ENCODE results near the gene PDCD4. TPM values are rescaled to one million over a fixed set of nuclear protein-coding genes. Genes with fewer than 3 reads are reported as not detected.

Gene PDCD4
- total and polyA plus RNA-seq, 10 of the 15 experiments (the other 5 are each of a cell fraction or from before 2014, with no cell fraction given) = 101 to 372 (median 171) TPM

DNA sequence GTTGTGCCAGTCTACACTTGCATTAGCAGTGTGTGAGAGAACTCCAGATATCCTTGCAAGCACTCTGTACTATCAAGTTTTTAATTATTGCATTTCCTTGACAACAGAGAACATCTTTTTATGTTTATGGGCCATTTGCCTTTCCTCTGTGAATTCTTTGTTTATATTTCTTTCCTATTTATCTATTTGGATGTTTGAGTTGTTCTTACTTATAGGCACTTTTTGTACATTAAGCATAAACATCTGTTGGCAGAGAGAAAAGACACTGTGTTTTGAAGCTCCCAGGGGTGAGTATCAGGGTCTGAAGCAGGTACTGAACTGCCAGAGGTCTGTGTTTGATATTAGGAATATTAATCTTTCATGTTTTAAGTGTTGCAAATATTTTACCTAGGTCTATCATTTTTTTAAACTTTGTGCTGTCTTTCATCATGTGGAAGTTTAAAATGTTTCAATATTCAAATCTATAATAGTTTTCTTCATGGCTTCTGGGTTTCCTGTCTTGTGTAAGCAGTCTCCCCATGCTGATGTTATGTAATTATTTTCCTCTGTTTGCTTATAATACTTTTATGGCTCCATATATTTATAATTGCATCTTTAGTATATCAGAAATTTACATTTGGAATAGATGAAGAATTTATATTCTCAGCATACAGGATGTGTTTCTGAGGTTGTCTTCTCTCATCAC, 17.7 kb upstream of the PDCD4 start (continued):
- TF ChIP-seq KAT2A (conservative IDR thresholded peaks at IDR 0.05; ENCODE audit: control insufficient read depth, low read depth, low read length) = no peak
- no peak for TF ChIP-seq HCFC1 (IDR thresholded peaks at IDR 0.05; ENCODE audit: low read length)
- no peak for TF ChIP-seq KLF5 (IDR thresholded peaks at IDR 0.05; ENCODE audit: partially characterized antibody)
- no peak for TF ChIP-seq LARP7 (IDR thresholded peaks at IDR 0.05)

- WGBS (ENCODE audit: insufficient coverage, insufficient replicate concordance, low lambda C conversion rate, missing lambda C conversion rate) = 71% methylated on average over 12 of the region's 12 CpGs
- intact Hi-C loops (cut with micrococcal nuclease; ENCODE audit: unreplicated experiment) (no loop called here), in situ Hi-C loops (cut with MboI) (no loop called here)
- Histone ChIP-seq H3K27ac (ENCODE audit: control insufficient read depth, insufficient read depth) (peak overlapping the region; percentile 98), H3K27me3 (replicated peaks in 1 of 2; ENCODE audit: control insufficient read depth in 2 of 2, insufficient read depth in 2 of 2, low read length in 1 of 2) (no peaks in the 10 kb centered on the region), H4K20me1 (ENCODE audit: control insufficient read depth, insufficient read depth) (no peaks in the 10 kb centered on the region), H3K79me2 (ENCODE audit: control insufficient read depth, insufficient read depth, low read length) (no peaks in the 10 kb centered on the region; the same call in 1 of the 2 replicates), H3K9ac (ENCODE audit: control insufficient read depth, insufficient read depth, low read length) (peak overlapping the region; percentile 18; the same call in 1 of the 2 replicates), H3K9me3 (replicated peaks; ENCODE audit: control insufficient read depth, insufficient read depth, low read length) (peaks cover 2% of the 10 kb centered on the region; the same call in 1 of the 3 replicates), H2AFZ (ENCODE audit: control insufficient read depth, low read depth, low read length) (peak overlapping the region; percentile 45), H3K4me1 (ENCODE audit: control insufficient read depth, insufficient read depth, low read length) (peaks cover 67% of the 10 kb centered on the region), H3K36me3 (ENCODE audit: control insufficient read depth in 2 of 2, insufficient read depth in 2 of 2, low read length in 1 of 2) (no peaks in the 10 kb centered on the region), H3K4me3 (no peak overlapping the region), H3K4me2 (ENCODE audit: control insufficient read depth, insufficient read depth) (peak overlapping the region; percentile 56)
- ATAC-seq (peak; percentile 39), FAIRE-seq (peak; percentile 69), DNase-seq (ENCODE audit: low read depth, low spot score) (peak; percentile 78)
- POLR2A ChIA-PET = interaction anchor here (0.6 to 6.7 kb wide), 13 partner anchors 10 to 82 kb away, joined by 3 to 145 read pairs (median 5); partner anchors contain the start of genes BBIP1, PDCD4 and SHOC2
- RAD21 ChIA-PET (ENCODE audit: unreplicated experiment) = interaction anchor here (0.7 to 5.2 kb wide), 20 partner anchors 8 to 244 kb away, joined by 3 to 135 read pairs (median 5); partner anchors contain the start of genes BBIP1, PDCD4 and SHOC2
- SMC1A ChIA-PET (ENCODE audit: uncharacterized antibody, unreplicated experiment) = interaction anchor here (0.6 to 6.8 kb wide), 21 partner anchors 9 to 92 kb away, joined by 3 to 188 read pairs (median 7); partner anchors contain the start of gene PDCD4
- BruUV-seq (replicated peaks) = no TSS peak
- CTCF ChIA-PET = interaction anchor here (0.8 to 5.4 kb wide), 10 partner anchors 9 to 247 kb away, joined by 3 to 68 read pairs (median 3); no protein-coding TSS in a partner anchor
- TF ChIP-seq CBX5 (IDR thresholded peaks at IDR 0.05; ENCODE audit: low read depth) = peak; percentile 34; the same call in 1 of the 2 replicates
- TF ChIP-seq IKZF1 (conservative IDR thresholded peaks at IDR 0.05) = peak; percentile 57; the same call in 1 of the 2 replicates
- no peak for TF ChIP-seq HDAC2 (IDR thresholded peaks at IDR 0.05)
- TF ChIP-seq HDGF (IDR thresholded peaks at IDR 0.05) = peak; percentile 48; the same call in 1 of the 2 replicates
- no peak for TF ChIP-seq SPI1 (IDR thresholded peaks at IDR 0.05; ENCODE audit: borderline replicate concordance, insufficient read depth, low read depth, low read length)
- TF ChIP-seq ELK1 (IDR thresholded peaks at IDR 0.05; ENCODE audit: low read depth, low read length) = no peak
- TF ChIP-seq ZNF207 (IDR thresholded peaks at IDR 0.05; ENCODE audit: borderline replicate concordance) = 0 out of 2 replicates have a peak, but pooled peaks have one; percentile 12
- TF ChIP-seq ATF2 (IDR thresholded peaks at IDR 0.05; ENCODE audit: low read length) = no peak
- TF ChIP-seq RFX5 (IDR thresholded peaks at IDR 0.05; ENCODE audit: low read depth, low read length) = no peak
- no peak for TF ChIP-seq RCOR1 (conservative IDR thresholded peaks at IDR 0.05; ENCODE audit: low read depth, low read length)
- no peak for TF ChIP-seq SUPT20H (IDR thresholded peaks at IDR 0.05; ENCODE audit: borderline replicate concordance, control insufficient read depth, low read depth, low read length)
- TF ChIP-seq, protein P1, sequence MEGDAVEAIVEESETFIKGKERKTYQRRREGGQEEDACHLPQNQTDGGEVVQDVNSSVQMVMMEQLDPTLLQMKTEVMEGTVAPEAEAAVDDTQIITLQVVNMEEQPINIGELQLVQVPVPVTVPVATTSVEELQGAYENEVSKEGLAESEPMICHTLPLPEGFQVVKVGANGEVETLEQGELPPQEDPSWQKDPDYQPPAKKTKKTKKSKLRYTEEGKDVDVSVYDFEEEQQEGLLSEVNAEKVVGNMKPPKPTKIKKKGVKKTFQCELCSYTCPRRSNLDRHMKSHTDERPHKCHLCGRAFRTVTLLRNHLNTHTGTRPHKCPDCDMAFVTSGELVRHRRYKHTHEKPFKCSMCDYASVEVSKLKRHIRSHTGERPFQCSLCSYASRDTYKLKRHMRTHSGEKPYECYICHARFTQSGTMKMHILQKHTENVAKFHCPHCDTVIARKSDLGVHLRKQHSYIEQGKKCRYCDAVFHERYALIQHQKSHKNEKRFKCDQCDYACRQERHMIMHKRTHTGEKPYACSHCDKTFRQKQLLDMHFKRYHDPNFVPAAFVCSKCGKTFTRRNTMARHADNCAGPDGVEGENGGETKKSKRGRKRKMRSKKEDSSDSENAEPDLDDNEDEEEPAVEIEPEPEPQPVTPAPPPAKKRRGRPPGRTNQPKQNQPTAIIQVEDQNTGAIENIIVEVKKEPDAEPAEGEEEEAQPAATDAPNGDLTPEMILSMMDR (IDR thresholded peaks at IDR 0.05 in 2 of 3, conservative IDR thresholded peaks at IDR 0.05 in 1 of 3; ENCODE audit: control insufficient read depth in 2 of 3, extremely low read depth in 1 of 3, insufficient read depth in 1 of 3, low read depth in 3 of 3, low read length in 3 of 3) = no peak
Measured at GRCh38 chr10:110857265-110858171, 14.2 kb upstream of the PDCD4 start.

Measured in GM12878 (cell line).